LNCaP clone FGC (cell line): ENCODE results near the gene MYO19.

Source experiments
- DNase-seq: peaks from one replicate; pipeline ENCODE4 v3.0.0-alpha.2; 2011; ENCODE audit warnings: low read depth
- H3K4me3 ChIP-seq: 2 replicates; pipeline ENCODE4 v1.5.1; 2011; ENCODE audit warnings: mild to moderate bottlenecking, low read depth, low read length, control low read depth
- CTCF ChIP-seq: IDR thresholded peaks from 2 replicates; pipeline ENCODE4 v1.5.1; 2012; ENCODE audit warnings: mild to moderate bottlenecking; ENCODE audit not compliant: control insufficient read depth, insufficient read depth; ENCODE audit errors: extremely low read depth

Gene MYO19, protein sequence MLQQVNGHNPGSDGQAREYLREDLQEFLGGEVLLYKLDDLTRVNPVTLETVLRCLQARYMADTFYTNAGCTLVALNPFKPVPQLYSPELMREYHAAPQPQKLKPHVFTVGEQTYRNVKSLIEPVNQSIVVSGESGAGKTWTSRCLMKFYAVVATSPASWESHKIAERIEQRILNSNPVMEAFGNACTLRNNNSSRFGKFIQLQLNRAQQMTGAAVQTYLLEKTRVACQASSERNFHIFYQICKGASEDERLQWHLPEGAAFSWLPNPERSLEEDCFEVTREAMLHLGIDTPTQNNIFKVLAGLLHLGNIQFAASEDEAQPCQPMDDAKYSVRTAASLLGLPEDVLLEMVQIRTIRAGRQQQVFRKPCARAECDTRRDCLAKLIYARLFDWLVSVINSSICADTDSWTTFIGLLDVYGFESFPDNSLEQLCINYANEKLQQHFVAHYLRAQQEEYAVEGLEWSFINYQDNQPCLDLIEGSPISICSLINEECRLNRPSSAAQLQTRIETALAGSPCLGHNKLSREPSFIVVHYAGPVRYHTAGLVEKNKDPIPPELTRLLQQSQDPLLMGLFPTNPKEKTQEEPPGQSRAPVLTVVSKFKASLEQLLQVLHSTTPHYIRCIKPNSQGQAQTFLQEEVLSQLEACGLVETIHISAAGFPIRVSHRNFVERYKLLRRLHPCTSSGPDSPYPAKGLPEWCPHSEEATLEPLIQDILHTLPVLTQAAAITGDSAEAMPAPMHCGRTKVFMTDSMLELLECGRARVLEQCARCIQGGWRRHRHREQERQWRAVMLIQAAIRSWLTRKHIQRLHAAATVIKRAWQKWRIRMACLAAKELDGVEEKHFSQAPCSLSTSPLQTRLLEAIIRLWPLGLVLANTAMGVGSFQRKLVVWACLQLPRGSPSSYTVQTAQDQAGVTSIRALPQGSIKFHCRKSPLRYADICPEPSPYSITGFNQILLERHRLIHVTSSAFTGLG

GRCh38 chr17:36534840-36535668 is at the start of gene MYO19, which contains the start of gene PIGW:
Gene MYO19 (minus strand): TSS chr17:36534868. CDS start chr17:36532538, 2,330 bp downstream.
Gene PIGW (plus strand): TSS chr17:36534987. CDS start chr17:36537102, 2,115 bp downstream.
- peak; percentile 81 for DNase-seq
- peak; percentile 16; the same call in 1 of the 2 replicates for TF ChIP-seq CTCF
- H3K4me3 ChIP-seq, result peak within 1 kb of the TSS; percentile 74

DNA sequence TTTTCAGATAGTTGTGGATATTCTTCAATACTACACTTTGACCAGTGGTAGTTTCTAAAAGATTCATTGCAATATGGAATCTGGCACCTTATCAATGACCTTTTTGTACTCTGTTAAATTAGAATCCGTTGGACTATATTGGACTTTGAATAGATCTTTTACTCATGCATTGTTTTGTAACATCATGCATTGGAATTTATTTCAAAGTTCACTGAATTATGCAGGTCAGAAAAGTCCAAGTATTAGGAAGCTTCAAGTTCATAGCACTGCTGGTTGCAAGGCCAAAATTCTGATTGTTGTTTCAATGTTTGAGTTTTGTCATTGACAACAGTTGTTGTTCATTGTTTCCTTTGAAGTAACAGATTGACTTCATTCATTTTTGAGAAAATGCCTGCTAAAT is 49.1 kb upstream of the MYO19 start:
- no peak overlapping the region for H3K4me3 ChIP-seq
- no peak for TF ChIP-seq CTCF
- DNase-seq, result no peak

GRCh38 chr17:36578671-36579070 is 44.0 kb upstream of the MYO19 start:
- no peak overlapping the region for H3K4me3 ChIP-seq
- no peak for TF ChIP-seq CTCF
- DNase-seq, result no peak

GRCh38 chr17:36576793-36577192 is 42.1 kb upstream of the MYO19 start:
- no peak overlapping the region for H3K4me3 ChIP-seq
- TF ChIP-seq CTCF, result no peak
- no peak for DNase-seq

GRCh38 chr17:36575028-36575427 is 40.4 kb upstream of the MYO19 start:
- H3K4me3 ChIP-seq, result no peak overlapping the region
- no peak for TF ChIP-seq CTCF
- no peak for DNase-seq

DNA sequence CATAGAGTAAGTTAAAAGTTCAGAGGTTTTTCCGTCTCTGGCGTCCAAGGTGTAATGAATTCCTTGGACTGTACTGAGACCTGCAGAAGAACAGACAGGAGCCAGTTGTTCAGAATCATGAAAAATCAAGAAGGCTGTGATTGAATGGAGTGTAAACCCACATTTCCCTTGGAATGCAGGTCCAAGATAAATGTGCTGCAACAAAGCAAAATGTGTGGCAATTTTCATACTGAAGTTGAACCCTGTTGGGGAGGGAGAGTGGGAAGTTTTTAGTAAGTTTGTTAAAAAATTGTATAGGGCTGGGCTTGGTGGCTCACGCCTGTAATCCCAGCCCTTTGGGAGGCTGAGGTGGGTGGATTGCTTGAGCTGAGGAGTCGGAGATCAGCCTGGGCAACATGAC is 31.4 kb upstream of the MYO19 start:
- DNase-seq, result no peak
- TF ChIP-seq CTCF, result no peak
- no peak overlapping the region for H3K4me3 ChIP-seq
